SU-DHL-6 (cell line): ENCODE measurements around the gene CDKN2AIPNL.

Source experiments
- H2AFZ ChIP-seq: fragments of 200-600 bp; sonication (generic); 2 replicates; pipeline ENCODE4 v1.6.1; 2014; ENCODE audit warnings: low read depth, mild to moderate bottlenecking, moderate library complexity, mixed read lengths, antibody characterized with exemption, low read length; ENCODE audit not compliant: severe bottlenecking
- H3F3A ChIP-seq: fragments of 200-600 bp; shearing (Covaris generic); 2 replicates; pipeline ENCODE4 v1.6.0; 2016; ENCODE audit warnings: antibody characterized with exemption, mild to moderate bottlenecking; ENCODE audit not compliant: insufficient read depth
- H3K27ac ChIP-seq: fragments of 200-600 bp; sonication (generic); 2 replicates; pipeline ENCODE4 v1.5.1; 2016; ENCODE audit warnings: low read depth, mild to moderate bottlenecking, low read length, moderate library complexity, mixed read lengths
- H3K27me3 ChIP-seq: fragments of 200-600 bp; sonication (generic), shearing (Covaris generic); 2 replicates; pipeline ENCODE4 v1.6.0; 2014; ENCODE audit warnings: mild to moderate bottlenecking, low read length
- H3K36me3 ChIP-seq: fragments of 200-600 bp; sonication (generic); 2 replicates; pipeline ENCODE4 v1.6.1; 2014; ENCODE audit warnings: mild to moderate bottlenecking, low read length, mixed read lengths
- H3K4me2 ChIP-seq: fragments of 300-600, 200-600 bp; shearing (Covaris generic), sonication (generic); 2 replicates; pipeline ENCODE4 v1.6.0; 2014; ENCODE audit warnings: low read length, low read depth, mild to moderate bottlenecking; ENCODE audit not compliant: poor library complexity, severe bottlenecking
- H3K4me3 ChIP-seq: fragments of 200-600 bp; sonication (generic); 2 replicates; pipeline ENCODE4 v1.5.1; 2014; ENCODE audit warnings: antibody characterized with exemption, low read length, mild to moderate bottlenecking, mixed read lengths; ENCODE audit not compliant: insufficient read depth, poor library complexity, severe bottlenecking
- H3K79me2 ChIP-seq: fragments of 200-600 bp; sonication (generic); 2 replicates; pipeline ENCODE4 v1.6.1; 2014; ENCODE audit warnings: mild to moderate bottlenecking, low read length, moderate library complexity; ENCODE audit not compliant: insufficient read depth
- H3K9ac ChIP-seq: fragments of 200-600 bp; sonication (generic); 2 replicates; pipeline ENCODE4 v1.7.0; 2014; ENCODE audit warnings: mild to moderate bottlenecking, low read length
- H3K9me2 ChIP-seq: fragments of 200-600 bp; sonication (generic); replicated peaks from 2 replicates; pipeline ENCODE4 v1.6.1; 2014; ENCODE audit warnings: low read length; ENCODE audit not compliant: insufficient read depth
- H3K9me3 ChIP-seq: fragments of 200-600 bp; sonication (generic); 2 replicates; pipeline ENCODE4 v1.6.1; 2014; ENCODE audit warnings: low read length, mixed read lengths; ENCODE audit not compliant: insufficient read depth
- H4K20me1 ChIP-seq: fragments of 200-600 bp; sonication (generic); 2 replicates; pipeline ENCODE4 v1.6.1; 2014; ENCODE audit warnings: low read depth, mild to moderate bottlenecking, antibody characterized with exemption, low read length, moderate library complexity, mixed read lengths
- EZH2phosphoT487 ChIP-seq: fragments of 200-600 bp; sonication (generic), shearing (Covaris generic); conservative IDR thresholded peaks from 2 replicates; pipeline ENCODE4 v1.6.1; 2018; ENCODE audit warnings: mild to moderate bottlenecking, antibody characterized with exemption, low read length, moderate library complexity, mixed read lengths
- TF ChIP-seq, protein P1 (sequence below): fragments of 200-600 bp; sonication (generic); IDR thresholded peaks from one replicate; pipeline ENCODE4 v1.5.1; 2017; ENCODE audit warnings: antibody characterized with exemption, mild to moderate bottlenecking, low read length, moderate library complexity; ENCODE audit not compliant: insufficient read depth, poor library complexity, severe bottlenecking

Gene CDKN2AIPNL

DNA sequence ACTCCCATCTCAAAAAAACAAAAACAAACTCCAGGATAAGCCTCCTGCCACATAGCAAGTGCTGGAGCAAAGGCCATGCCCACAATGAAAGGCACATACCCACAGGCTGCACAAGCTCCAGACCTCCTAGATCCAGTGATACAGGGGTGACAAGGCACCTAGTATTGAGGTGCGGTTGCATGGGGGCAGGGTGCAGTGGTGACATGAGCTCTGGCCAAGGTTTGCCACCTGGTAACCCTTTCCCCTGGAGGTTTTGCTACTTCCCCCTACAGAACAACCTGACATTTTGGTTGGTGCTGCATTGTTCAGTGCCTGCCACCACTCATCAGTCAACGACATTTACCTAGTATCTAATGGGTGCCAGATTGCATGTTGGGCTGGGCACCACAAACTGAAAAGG is 14.5 kb downstream of the CDKN2AIPNL start:
- H3K27ac ChIP-seq: no peak overlapping the region
- no peaks in the 10 kb centered on the region for H3K79me2 ChIP-seq
- no peak overlapping the region for H2AFZ ChIP-seq
- no peak overlapping the region for H3K4me2 ChIP-seq
- H3K9ac ChIP-seq: no peak overlapping the region
- no peak for TF ChIP-seq EZH2phosphoT487
- TF ChIP-seq, protein P1, sequence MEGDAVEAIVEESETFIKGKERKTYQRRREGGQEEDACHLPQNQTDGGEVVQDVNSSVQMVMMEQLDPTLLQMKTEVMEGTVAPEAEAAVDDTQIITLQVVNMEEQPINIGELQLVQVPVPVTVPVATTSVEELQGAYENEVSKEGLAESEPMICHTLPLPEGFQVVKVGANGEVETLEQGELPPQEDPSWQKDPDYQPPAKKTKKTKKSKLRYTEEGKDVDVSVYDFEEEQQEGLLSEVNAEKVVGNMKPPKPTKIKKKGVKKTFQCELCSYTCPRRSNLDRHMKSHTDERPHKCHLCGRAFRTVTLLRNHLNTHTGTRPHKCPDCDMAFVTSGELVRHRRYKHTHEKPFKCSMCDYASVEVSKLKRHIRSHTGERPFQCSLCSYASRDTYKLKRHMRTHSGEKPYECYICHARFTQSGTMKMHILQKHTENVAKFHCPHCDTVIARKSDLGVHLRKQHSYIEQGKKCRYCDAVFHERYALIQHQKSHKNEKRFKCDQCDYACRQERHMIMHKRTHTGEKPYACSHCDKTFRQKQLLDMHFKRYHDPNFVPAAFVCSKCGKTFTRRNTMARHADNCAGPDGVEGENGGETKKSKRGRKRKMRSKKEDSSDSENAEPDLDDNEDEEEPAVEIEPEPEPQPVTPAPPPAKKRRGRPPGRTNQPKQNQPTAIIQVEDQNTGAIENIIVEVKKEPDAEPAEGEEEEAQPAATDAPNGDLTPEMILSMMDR: no peak
- H3K36me3 ChIP-seq: peaks cover 15% of the 10 kb centered on the region; the same call in 1 of the 2 replicates
- no peaks in the 10 kb centered on the region for H3K27me3 ChIP-seq
- H3K4me3 ChIP-seq: no peak overlapping the region
- no peaks in the 10 kb centered on the region for H3K9me2 ChIP-seq
- no peaks in the 10 kb centered on the region for H4K20me1 ChIP-seq
- H3K9me3 ChIP-seq: no peaks in the 10 kb centered on the region
- H3F3A ChIP-seq: peaks cover 5% of the 10 kb centered on the region; the same call in 1 of the 2 replicates

DNA sequence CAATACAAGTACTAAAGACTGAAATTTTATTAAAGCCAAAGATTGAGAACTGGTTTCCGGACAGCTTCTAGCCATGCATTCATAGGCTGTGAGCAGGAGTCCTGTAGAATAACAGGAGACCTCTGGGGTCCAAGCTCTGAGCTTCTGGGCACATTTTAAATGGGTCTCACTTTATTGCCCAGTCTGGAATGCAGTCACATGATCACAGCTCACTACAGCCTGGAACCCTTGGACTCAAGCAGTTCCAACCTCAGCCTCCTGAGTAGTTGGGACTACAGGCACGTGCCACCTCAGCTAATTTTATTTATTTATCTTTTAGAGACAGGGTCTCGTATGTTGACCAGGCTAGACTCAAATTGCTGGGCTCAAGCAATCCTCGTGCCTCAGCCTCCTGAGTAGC is 15.4 kb downstream of the CDKN2AIPNL start:
- no peak overlapping the region for H3K4me2 ChIP-seq
- H3K27ac ChIP-seq: no peak overlapping the region
- H3K27me3 ChIP-seq: no peaks in the 10 kb centered on the region
- peaks cover 5% of the 10 kb centered on the region; the same call in 1 of the 2 replicates for H3F3A ChIP-seq
- peaks cover 21% of the 10 kb centered on the region for H3K36me3 ChIP-seq
- no peaks in the 10 kb centered on the region for H3K9me3 ChIP-seq
- H3K9ac ChIP-seq: no peak overlapping the region
- no peak overlapping the region for H3K4me3 ChIP-seq
- no peak overlapping the region for H2AFZ ChIP-seq
- H3K79me2 ChIP-seq: no peaks in the 10 kb centered on the region
- no peaks in the 10 kb centered on the region for H4K20me1 ChIP-seq
- TF ChIP-seq, protein P1: no peak
- TF ChIP-seq EZH2phosphoT487: no peak
- no peaks in the 10 kb centered on the region for H3K9me2 ChIP-seq

GRCh38 chr5:134394932-134395331 is 16.7 kb downstream of the CDKN2AIPNL start:
- Histone ChIP-seq H3K27ac (no peak overlapping the region), H3K27me3 (no peaks in the 10 kb centered on the region), H3K79me2 (no peaks in the 10 kb centered on the region), H3K4me3 (no peak overlapping the region), H2AFZ (no peak overlapping the region), H3K4me2 (no peak overlapping the region), H3K36me3 (peaks cover 33% of the 10 kb centered on the region), H3K9ac (no peak overlapping the region), H3K9me2 (no peaks in the 10 kb centered on the region), H3F3A (peaks cover 4% of the 10 kb centered on the region; the same call in 1 of the 2 replicates), H4K20me1 (no peaks in the 10 kb centered on the region; the same call in 1 of the 2 replicates), H3K9me3 (no peaks in the 10 kb centered on the region)
- TF ChIP-seq, protein P1: no peak
- no peak for TF ChIP-seq EZH2phosphoT487

DNA sequence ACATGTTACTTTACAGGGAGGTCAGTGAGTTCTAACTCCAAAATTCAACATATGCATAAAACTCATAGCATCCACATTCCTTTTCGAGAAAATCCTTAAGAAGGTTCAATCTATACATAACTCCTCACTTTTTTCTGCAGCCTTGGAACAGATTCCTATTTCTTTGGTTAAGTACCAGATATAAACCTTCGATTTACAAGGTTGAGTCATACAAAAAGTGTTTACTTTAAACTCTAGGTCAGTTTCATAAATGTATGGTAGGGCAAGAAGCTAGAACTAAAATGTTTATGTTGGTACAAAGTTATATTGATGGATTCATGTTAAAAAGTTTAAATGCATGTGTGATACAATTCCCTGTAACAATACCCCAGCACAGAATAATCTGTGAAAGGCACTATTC is 19.4 kb downstream of the CDKN2AIPNL start:
- Histone ChIP-seq H3F3A (0 out of 2 replicates have a peak, but pooled peaks cover 4% of the 10 kb centered on the region), H3K27me3 (no peaks in the 10 kb centered on the region), H3K9me3 (no peaks in the 10 kb centered on the region), H3K27ac (no peak overlapping the region), H2AFZ (no peak overlapping the region), H3K79me2 (no peaks in the 10 kb centered on the region), H3K4me2 (no peak overlapping the region), H3K9ac (no peak overlapping the region), H3K9me2 (no peaks in the 10 kb centered on the region), H4K20me1 (no peaks in the 10 kb centered on the region; the same call in 1 of the 2 replicates), H3K4me3 (no peak overlapping the region), H3K36me3 (peaks cover 33% of the 10 kb centered on the region)
- TF ChIP-seq, protein P1: no peak
- no peak for TF ChIP-seq EZH2phosphoT487
